T-helper 9 cell (primary cell): ENCODE results near the gene FBP2.
"Not testable (repeated sequence)": the region's sequence is repeated elsewhere in the genome, so short reads cannot be mapped to it uniquely, and the experiment has no call there.

Experiments used
- DNase-seq: peaks from one replicate; pipeline ENCODE4 v3.0.0-alpha.2; 2020

Gene FBP2

DNA sequence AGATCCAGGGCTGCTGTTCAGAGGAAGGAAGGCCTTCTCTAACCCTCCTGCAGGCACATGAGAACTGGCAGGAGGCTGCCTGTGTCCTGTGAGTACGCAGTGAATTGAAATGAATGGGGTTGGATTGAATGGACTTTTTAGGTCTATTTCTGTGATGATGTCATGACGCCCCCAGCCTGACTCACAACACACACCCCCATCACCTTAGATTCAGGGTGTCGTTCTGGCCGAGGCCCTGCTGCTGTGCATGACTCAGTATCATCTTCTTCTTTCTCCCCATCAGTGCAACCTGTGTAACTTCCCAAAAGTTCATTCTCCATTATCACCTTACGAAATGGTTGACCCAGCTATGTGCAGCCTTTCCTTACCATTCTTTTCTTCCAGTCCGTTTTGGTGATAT lies 33.4 kb downstream of the FBP2 start:
- no peak for DNase-seq

DNA sequence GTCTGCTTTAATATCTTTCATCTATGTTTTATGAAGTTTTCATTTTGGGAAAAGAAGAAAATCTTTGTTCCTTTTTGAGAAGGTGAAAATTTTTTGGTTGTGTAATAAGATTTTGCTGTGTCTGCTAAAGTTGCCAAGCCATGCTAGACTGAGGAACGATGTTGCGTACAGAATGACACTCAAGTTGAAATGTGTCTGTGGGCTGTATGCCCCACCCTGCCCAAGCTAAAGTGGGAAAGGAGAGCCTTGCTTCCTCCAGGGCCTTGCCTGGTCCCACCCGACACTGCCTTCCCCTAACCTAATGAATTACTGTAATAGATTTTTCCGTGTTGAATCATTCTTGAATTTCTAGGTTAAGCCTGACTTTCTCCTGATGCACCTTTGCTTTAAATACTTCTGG lies 36.2 kb downstream of the FBP2 start:
- no peak for DNase-seq

DNA sequence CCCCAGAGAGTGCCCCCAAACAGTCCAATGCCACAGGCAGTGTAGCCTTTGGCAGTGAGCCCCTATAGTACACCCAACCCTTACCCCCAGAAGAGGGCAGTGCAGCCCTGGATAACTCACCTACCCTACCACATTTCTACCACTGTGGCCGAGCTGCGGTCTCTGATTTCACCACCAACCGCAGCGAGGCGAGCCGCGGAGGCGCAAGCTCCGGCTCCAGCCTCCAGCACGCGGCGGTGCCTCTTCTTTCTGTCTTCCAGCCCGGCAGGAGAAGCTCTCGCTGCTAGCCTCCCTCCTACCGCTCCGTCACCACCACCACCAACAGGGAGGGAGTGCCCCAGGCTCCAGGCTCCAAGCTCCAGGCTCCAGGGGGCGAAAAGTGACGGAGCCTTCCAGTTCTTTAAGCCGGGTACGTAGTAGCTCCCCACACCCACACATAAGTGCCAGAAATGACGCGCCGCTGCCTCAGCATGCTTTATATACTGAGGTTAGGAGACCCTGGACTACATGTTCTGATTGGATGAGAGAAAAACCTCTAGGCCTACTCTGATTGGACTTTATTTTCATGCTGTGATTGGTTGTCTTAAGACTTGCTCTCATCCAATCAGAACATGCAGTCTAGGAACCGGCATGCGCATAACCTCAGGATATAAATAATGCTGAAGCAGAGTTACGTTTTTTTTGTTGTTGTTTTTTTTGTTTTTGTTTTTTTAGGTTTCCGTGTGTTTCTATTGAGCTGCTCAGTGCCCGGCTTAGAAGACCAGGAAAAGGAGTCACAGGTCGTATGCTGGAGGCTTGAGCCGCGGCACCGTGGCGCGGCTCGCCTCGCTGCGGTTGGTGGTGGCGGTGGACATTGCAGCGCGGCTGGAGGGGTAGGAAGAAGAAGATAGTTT lies 38.9 kb downstream of the FBP2 start, which contains the start of gene PCAT7:
PCAT7 (plus strand) TSS at position 645 of the 893 bp plus-strand sequence.
- DNase-seq = no peak

DNA sequence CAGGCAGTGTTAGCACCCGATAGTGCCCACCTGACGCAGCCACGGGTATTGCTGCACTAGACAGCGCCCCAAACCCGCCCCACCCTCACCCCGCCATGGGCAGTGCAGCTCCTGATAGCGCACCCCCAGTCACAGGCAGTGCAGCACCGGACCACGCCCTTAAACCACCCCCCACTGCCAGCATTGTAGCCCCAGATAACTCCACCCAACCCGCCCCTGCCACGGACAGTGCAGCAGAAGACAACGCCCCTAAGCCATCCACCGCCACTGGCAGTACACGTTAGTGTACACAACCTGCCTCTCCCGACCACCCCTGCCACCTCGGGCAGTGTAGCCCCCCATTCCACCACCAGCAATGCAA lies 39.6 kb downstream of the FBP2 start:
- DNase-seq = no peak

DNA sequence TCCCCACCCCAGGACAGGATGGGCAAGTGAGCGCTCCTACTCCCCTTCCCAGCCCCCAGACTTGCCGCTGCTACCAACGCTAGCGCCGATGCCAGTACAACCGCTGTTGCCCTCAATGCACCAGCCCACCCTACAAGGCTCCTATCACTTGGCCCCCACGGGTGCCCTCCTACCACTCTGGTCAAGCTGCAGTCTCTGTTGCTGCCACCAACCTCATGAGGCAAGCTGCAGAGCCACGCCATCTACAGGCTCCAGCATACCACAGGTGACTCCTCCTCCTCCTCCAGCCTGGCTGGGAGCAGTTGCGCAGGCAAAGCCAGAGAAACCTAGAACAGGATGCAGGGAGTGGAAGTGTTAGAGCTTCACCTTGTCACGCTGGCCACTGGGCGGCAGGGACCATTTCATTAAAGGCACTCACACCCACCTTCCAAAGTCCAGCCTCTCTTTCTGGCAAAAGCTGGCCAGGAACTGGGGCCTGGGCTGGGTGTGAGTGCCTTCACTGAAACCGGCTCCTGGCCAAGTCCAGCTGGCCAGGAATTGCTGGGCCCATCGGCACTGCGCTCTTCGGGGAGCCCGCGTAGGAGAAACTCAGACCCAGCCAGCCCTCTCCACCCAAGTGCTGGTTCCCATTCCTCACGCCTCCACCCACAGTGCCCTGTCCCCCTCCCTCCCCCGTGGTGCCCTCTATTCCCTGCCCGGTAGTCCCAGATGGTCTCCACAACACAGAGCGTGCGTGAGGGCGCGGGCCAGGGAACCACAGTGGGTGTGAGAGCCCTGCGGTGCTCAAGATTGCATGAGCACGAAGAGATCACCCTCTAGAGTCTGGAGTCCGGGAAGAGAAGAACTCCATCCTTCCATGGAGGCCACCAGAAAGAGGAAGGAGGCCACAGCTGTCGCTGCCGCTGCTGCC lies 40.3 kb downstream of the FBP2 start:
- DNase-seq = no peak

DNA sequence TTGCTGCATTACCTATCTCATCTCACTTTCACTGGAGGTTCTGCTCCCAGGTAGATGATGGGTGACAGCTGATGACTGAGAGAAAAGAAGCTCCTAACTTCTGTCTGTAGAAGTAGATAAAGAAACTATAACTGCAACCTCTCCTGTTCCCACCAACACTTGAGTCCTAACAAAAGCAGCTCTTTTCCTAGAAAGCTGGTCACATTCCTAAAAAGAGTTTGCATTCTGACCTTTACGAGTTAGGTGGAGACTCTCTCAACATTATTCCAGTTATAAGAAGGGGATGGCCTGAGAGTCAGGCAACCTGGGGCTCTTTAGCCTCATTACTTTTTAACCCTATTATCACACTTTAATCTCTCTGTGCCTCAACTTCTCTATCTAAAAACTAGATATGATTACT lies 47.7 kb downstream of the FBP2 start:
- no peak for DNase-seq

DNA sequence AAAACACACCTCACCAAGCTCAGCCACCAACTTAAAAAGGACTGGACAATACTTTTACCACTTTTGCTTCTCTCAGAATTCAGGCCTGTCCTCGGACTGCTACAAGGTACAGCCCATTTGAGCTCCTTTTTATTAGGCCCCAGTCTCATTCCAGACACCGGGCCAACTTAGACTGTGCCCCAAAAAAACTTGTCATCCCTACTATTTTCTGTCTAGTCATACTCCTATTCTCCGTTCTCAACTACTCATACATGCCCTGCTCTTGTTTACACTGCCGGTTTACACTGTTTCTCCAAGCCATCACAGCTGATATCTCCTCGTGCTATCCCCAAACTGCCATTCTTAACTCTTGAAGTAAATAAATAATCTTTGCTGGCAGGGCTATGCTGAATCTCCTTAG lies 49.3 kb downstream of the FBP2 start:
- not testable (repeated sequence) for DNase-seq

DNA sequence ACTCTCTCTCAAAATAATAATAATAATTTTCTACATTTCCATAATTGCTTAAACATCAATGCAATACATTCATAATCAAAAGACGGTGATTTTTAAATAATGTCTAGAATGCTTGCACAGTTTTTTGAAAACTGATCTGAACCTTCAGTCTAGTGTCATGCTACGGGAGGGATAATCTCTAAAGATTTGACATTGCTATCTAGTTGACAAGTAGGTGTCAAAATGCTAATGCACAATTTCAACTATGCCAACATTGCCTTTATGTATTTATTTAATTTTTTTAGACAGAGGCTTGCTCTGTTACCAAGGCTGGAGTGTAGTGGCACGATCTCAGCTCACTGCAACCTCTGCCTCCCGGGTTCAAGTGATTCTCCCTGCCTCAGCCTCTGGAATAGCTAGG lies 54.7 kb downstream of the FBP2 start:
- no peak for DNase-seq

DNA sequence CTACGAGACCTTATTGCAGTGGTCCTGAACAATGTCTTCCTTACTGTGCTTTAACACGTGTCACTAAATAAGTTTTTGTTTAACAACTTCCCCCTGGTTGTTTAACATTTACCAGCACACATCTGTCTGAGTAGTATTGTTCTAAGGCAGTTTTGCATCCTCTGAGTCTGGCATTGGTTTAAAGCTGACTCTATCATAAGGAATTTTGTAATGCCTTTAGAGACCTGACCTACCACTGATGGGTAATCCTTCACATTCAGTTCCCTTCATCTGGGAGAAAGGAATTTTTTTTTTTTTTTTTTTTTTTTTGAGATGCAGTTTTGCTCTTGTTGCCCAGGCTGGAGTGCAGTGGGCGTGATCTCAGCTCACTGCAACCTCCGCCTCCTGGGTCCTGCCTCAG lies 58.7 kb downstream of the FBP2 start:
- no peak for DNase-seq

DNA sequence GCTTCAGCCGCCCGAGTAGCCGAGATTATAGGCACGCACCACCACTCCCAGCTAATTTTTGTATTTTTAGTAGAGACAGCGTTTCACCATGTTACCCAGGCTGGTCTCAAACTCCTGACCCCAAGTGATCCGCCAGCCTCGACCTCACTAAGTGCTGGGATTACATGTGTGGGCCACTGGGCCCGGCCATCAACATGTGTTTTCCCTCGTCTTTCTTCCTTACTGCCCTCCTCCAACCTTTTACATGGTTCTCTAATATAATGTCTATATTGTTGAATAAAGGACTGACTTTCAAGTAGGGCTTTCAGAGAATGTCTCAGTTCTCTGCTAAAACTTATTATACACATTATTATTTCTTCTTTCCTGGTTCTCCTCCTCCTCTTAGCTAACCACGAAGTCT lies 60.0 kb downstream of the FBP2 start:
- no peak for DNase-seq

DNA sequence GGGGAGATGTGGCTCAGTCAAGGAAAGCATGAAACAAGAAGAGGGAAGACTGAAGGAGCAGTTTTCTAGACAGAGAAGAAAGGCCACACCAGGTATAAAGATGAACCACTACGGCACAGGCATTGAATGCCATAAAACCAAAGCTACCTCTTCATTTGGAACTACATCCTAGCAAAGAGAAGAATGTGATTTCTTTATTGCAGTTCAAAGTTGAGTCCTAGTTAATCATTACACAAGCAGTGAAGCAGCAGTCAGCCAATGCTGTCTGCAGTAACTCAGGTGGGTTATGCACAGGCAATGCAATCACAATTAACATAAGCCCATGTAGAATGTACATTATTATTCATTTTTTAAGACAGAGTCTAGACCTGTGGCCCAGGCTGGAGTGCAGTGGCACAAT lies 60.5 kb downstream of the FBP2 start:
- no peak for DNase-seq

DNA sequence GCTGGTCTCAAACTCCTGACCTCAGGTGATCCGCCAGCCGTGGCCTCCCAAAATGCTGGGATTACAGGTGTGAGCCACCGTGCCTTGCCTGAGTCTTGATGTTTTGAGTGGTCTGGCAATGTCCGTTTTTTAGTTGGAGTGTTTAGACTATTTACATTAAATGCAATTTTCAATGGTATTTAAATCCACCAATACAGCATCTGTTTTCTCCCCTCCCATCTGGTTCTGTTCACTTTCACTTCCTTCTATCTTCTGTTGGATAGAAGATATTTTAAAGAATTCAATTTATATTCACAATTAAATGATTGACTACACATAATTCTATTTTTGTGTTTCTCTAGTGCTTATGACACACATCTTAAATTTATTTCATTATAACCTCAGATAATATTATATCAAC lies 64.7 kb downstream of the FBP2 start:
- DNase-seq = no peak

DNA sequence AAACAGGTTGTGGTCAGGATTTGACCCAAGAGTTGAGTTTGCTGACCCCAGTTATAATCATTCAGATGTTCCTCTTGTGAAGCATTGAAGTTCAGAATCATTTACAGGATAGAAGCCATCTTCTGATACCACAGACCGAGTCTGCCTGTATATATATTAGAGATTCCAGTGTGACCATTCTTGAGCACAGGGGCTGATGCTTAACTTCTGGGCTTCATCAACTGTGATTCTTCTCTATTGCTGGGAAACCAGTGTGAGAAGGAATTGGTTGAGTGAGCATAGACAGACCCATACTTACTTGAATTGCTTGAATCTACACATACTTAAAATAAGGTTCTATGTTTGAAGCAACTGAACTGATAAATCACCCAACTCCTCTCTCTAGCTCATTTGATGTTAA lies 66.7 kb downstream of the FBP2 start:
- DNase-seq = no peak

DNA sequence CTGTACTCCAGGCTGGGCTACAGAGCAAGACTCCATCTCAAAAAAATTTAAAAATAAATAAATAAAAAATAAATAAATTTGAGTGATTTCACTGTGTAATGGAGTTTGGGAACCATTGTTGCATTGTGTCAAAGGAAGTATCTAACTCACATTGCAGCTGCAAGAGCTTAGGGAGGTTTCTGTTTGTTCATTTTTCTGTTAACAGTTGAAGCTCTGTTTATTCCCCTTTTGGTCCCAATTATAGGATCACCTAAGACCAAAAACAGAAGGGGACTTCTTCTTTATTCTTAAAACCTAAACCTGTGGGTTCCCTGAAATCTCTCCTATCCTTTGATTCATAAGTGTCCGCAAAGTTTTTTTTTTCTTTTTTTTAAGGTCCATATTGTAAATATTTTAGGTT lies 67.4 kb downstream of the FBP2 start:
- no peak for DNase-seq

DNA sequence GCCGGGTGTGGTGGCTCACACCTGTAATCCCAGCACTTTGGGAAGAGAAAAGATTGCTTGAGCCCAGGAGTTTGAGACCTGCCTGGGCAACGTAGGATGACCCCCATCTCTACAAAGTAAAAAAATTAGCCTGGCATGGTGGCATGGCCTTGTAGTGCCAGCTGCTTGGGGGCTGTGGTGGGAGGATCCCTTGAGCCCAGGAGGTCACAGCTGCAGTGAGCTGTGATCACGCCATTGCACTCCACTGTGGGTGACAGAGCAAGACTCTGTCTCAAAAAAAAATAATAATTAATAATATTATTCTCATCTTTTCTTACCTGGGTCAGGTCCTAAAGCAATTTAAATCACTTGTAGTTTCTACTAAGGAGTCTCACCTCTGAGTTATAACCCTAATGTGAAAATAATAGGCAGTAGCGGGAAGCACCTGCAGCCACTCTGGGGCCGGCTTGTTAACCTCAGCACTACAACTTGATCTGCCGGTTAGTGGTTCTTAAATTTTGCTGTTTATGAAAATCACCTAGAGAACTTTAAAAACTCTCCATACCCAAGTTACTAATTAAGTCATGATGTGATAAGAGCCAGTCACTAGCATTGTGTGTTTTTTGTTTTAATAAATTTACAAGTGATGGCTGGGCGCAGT lies 68.1 kb downstream of the FBP2 start:
- no peak for DNase-seq

DNA sequence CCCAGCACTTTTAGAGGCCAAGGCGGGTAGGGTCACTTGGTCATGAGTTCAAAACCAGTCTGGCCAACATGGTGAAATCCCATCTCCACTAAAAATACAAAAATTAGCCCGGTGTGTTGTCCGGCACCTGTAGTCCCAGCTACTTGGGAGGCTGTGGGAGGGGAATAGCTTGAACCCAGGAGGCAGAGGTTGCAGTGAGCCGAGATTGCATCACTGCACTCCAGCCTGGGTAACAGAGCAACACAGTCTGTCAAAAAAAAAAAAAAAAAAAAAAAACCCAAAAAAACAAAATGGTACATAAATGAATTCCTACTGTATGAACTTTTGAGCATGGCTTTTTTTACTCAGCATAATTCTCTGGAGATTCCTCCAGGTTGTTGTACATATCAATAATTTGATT lies 76.4 kb downstream of the FBP2 start:
- DNase-seq = no peak

DNA sequence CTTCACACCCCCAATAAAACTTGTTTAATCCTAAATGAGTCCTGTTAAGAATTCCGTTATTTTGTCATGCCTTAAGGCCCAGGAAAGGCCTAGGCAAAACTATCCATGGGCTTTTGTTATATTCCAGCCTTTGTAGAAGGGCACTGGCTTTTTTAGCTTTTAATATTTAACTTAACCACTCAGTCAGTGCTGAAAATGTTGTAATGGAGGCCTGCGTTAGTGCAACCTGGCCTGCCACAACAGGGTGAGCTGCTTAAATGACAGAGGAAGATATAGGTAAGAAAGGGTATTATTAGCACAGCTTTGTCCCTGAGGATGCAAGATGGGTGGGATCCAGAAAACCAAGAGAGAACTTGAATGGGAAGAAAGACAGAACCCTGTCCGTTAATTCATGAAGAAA lies 78.9 kb downstream of the FBP2 start:
- DNase-seq = no peak

DNA sequence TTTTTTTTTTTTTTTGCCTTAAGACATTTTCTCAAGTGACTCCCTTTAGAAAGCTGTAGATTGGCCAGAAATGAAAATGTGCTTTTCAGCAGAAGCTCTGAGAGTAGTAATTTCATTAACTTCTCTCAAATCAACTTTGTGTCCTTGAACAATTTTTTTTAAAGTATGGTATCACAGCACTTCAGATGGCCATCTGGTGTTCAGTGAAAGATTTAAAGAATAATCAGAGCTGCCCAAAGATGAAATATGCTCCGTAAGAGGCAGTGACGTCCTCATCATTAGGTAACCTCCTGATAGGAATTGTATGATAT lies 81.7 kb downstream of the FBP2 start:
- DNase-seq = no peak

DNA sequence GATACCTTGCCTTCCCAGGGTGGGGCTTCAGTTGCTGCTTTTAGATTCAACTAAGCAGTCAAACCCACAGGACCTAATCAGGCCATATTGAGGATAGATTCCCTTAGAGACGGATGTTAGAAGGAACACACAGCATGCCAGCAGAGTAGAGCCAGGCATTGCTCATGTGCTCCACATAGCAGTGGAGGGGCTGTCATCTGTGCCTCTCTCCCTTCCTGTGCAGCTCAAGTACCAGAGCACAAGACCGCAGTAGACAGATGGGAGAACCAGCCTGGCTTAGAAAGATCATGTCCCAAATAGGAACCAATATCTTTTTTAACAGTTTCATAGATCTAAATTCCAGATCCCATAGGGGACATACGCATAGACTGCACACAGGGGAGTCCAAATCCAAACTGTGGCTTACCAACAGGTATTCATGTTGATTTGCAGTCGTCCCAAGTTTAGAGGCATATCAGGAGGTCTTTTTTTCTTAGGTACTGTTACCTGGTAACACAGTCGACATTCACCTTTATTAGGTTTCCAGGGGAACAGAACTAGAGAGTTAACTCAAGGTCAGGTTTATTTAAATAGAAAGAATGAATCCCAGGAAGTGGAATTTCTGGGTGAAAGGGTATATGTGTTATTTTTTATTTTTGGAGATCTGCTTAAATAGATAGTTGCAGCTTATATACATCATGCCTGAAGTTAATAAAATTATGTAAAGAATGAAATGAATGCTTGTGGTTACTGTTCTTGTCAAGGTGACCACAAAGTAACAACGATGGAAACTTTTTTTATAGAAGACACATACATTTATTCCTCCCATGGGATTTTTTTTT lies 82.3 kb downstream of the FBP2 start:
- DNase-seq = no peak
